MM.1S (cell line): ENCODE measurements around the gene HES5.

Source experiments
- DNase-seq: peaks from one replicate; pipeline ENCODE4 v3.0.0-alpha.2; 2015
- H2AFZ ChIP-seq: fragments of 300-600 bp; sonication (generic); 2 replicates; pipeline ENCODE4 v1.6.0; 2016; ENCODE audit warnings: antibody characterized with exemption, low read length
- H3F3A ChIP-seq: fragments of 300-600 bp; sonication (generic); 2 replicates; pipeline ENCODE4 v1.6.1; 2016; ENCODE audit warnings: mild to moderate bottlenecking, antibody characterized with exemption, low read length, moderate library complexity, mixed read lengths; ENCODE audit not compliant: insufficient read depth
- H3K27ac ChIP-seq: fragments of 300-600 bp; sonication (generic); 2 replicates; pipeline ENCODE4 v1.5.1; 2016; ENCODE audit warnings: mild to moderate bottlenecking, low read length
- H3K27me3 ChIP-seq: fragments of 300-600 bp; sonication (generic); replicated peaks from 2 replicates; pipeline ENCODE4 v1.6.0; 2016; ENCODE audit warnings: low read length; ENCODE audit not compliant: insufficient read depth
- H3K36me3 ChIP-seq: fragments of 300-600 bp; sonication (generic); replicated peaks from 2 replicates; pipeline ENCODE4 v1.6.1; 2016; ENCODE audit warnings: mild to moderate bottlenecking, low read length, mixed read lengths; ENCODE audit not compliant: insufficient read depth
- H3K4me1 ChIP-seq: fragments of 300-600 bp; sonication (generic); 2 replicates; pipeline ENCODE4 v1.6.1; 2016; ENCODE audit warnings: low read length, mixed read lengths
- H3K4me2 ChIP-seq: fragments of 300-600 bp; sonication (generic); 2 replicates; pipeline ENCODE4 v1.6.0; 2016; ENCODE audit warnings: low read depth, low read length
- H3K4me3 ChIP-seq: fragments of 300-600 bp; sonication (generic); 2 replicates; pipeline ENCODE4 v1.5.1; 2016; ENCODE audit warnings: low read length, mixed read lengths
- H3K79me2 ChIP-seq: fragments of 300-600 bp; sonication (generic); 2 replicates; pipeline ENCODE4 v1.6.1; 2016; ENCODE audit warnings: mixed run types, low read length, mixed read lengths
- H3K9ac ChIP-seq: fragments of 300-600 bp; sonication (generic); 2 replicates; pipeline ENCODE4 v1.6.1; 2016; ENCODE audit warnings: low read length, mixed read lengths
- H3K9me2 ChIP-seq: fragments of 300-600 bp; sonication (generic); replicated peaks from 2 replicates; pipeline ENCODE4 v1.6.1; 2016; ENCODE audit warnings: mild to moderate bottlenecking, low read length, mixed read lengths; ENCODE audit not compliant: insufficient read depth
- H3K9me3 ChIP-seq: fragments of 300-600 bp; sonication (generic); replicated peaks from 2 replicates; pipeline ENCODE4 v1.6.1; 2016; ENCODE audit warnings: mild to moderate bottlenecking, low read length, mixed read lengths; ENCODE audit not compliant: insufficient read depth
- H4K20me1 ChIP-seq: fragments of 300-600 bp; sonication (generic); 2 replicates; pipeline ENCODE4 v1.6.1; 2016; ENCODE audit warnings: mild to moderate bottlenecking, low read length, moderate library complexity, mixed read lengths; ENCODE audit not compliant: insufficient read depth
- EZH2 ChIP-seq: fragments of 300-600 bp; sonication (generic); optimal IDR thresholded peaks from 2 replicates; pipeline ENCODE3; 2017; ENCODE audit warnings: low read depth, mild to moderate bottlenecking, antibody characterized with exemption, low read length, mixed read lengths
- EZH2phosphoT487 ChIP-seq: fragments of 300-600 bp; sonication (generic); IDR thresholded peaks from 2 replicates; pipeline ENCODE4 v1.6.1; 2018; ENCODE audit warnings: antibody characterized with exemption, low read length
- TF ChIP-seq, protein P1 (sequence below): fragments of 300-600 bp; sonication (generic); IDR thresholded peaks from 2 replicates; pipeline ENCODE4 v1.5.1; 2016; ENCODE audit warnings: antibody characterized with exemption, low read length, mixed read lengths

Gene HES5

GRCh38 chr1:2482588-2482987, 47.5 kb downstream of the HES5 start:
- Histone ChIP-seq H4K20me1 (no peaks in the 10 kb centered on the region), H3K27ac (no peak overlapping the region), H2AFZ (no peak overlapping the region), H3K4me1 (peaks cover 19% of the 10 kb centered on the region), H3K9ac (no peak overlapping the region), H3K79me2 (no peaks in the 10 kb centered on the region), H3K9me3 (no peaks in the 10 kb centered on the region), H3K4me3 (no peak overlapping the region), H3K27me3 (peaks cover 40% of the 10 kb centered on the region), H3K4me2 (no peak overlapping the region), H3K36me3 (no peaks in the 10 kb centered on the region), H3K9me2 (no peaks in the 10 kb centered on the region), H3F3A (0 out of 2 replicates have a peak, but pooled peaks cover 7% of the 10 kb centered on the region)
- TF ChIP-seq EZH2, result no peak
- no peak for TF ChIP-seq EZH2phosphoT487
- TF ChIP-seq, protein P1, sequence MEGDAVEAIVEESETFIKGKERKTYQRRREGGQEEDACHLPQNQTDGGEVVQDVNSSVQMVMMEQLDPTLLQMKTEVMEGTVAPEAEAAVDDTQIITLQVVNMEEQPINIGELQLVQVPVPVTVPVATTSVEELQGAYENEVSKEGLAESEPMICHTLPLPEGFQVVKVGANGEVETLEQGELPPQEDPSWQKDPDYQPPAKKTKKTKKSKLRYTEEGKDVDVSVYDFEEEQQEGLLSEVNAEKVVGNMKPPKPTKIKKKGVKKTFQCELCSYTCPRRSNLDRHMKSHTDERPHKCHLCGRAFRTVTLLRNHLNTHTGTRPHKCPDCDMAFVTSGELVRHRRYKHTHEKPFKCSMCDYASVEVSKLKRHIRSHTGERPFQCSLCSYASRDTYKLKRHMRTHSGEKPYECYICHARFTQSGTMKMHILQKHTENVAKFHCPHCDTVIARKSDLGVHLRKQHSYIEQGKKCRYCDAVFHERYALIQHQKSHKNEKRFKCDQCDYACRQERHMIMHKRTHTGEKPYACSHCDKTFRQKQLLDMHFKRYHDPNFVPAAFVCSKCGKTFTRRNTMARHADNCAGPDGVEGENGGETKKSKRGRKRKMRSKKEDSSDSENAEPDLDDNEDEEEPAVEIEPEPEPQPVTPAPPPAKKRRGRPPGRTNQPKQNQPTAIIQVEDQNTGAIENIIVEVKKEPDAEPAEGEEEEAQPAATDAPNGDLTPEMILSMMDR, result no peak
- DNase-seq, result no peak

GRCh38 chr1:2481885-2482284, 48.2 kb downstream of the HES5 start:
- Histone ChIP-seq H2AFZ (no peak overlapping the region), H3F3A (0 out of 2 replicates have a peak, but pooled peaks cover 7% of the 10 kb centered on the region), H3K4me2 (no peak overlapping the region), H3K27ac (no peak overlapping the region), H3K79me2 (no peaks in the 10 kb centered on the region), H3K4me1 (peaks cover 19% of the 10 kb centered on the region), H3K27me3 (peaks cover 45% of the 10 kb centered on the region), H4K20me1 (no peaks in the 10 kb centered on the region), H3K4me3 (no peak overlapping the region), H3K36me3 (no peaks in the 10 kb centered on the region), H3K9me2 (no peaks in the 10 kb centered on the region), H3K9ac (no peak overlapping the region), H3K9me3 (no peaks in the 10 kb centered on the region)
- no peak for TF ChIP-seq EZH2phosphoT487
- TF ChIP-seq EZH2, result no peak
- TF ChIP-seq, protein P1, result no peak
- DNase-seq, result no peak

DNA sequence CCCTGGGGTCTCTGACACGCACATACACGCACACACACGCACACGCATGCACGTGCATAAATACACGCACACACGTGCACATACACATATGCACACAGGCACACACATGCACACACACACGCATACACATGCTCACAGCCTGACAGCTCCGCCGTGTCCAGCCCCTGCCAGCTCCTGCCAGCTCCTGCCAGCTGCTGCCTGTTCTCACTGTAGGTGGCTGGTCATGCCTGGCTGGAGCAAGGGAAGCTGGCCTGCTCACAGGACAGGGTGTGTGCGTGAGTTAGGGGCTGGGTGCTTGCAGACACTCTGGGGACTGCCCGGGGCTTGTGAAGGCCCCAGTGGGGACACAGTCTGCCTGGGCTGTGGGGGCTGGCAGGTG, 49.1 kb downstream of the HES5 start:
- no peak for DNase-seq
- Histone ChIP-seq H3K27me3 (peaks cover 46% of the 10 kb centered on the region), H2AFZ (no peak overlapping the region), H3K9me2 (no peaks in the 10 kb centered on the region), H3F3A (0 out of 2 replicates have a peak, but pooled peaks cover 7% of the 10 kb centered on the region), H3K9ac (no peak overlapping the region), H3K9me3 (no peaks in the 10 kb centered on the region), H3K36me3 (no peaks in the 10 kb centered on the region), H4K20me1 (no peaks in the 10 kb centered on the region), H3K27ac (peak overlapping the region; percentile 23; the same call in 1 of the 2 replicates), H3K4me3 (no peak overlapping the region), H3K79me2 (no peaks in the 10 kb centered on the region), H3K4me1 (peaks cover 19% of the 10 kb centered on the region), H3K4me2 (peak overlapping the region; percentile 27; the same call in 1 of the 2 replicates)
- TF ChIP-seq EZH2, result no peak
- TF ChIP-seq, protein P1, result no peak
- no peak for TF ChIP-seq EZH2phosphoT487
